ENCODE measurements around the gene STAT1. TPM values are rescaled to one million over a fixed set of nuclear protein-coding genes. Genes with fewer than 3 reads are reported as not detected.
A peak's percentile ranks its signal among the peaks of the same experiment; 100 is the strongest.

STAT1 gene
- total and polyA plus RNA-seq, 10 of the 15 experiments (the other 5 are each of a cell fraction or from before 2014, with no cell fraction given), result 81.8 to 398 (median 307) TPM

GRCh38 chr2:191020221-191020741 is 6.3 kb upstream of the STAT1 start (continued):
- TF ChIP-seq PBX3 (IDR thresholded peaks at IDR 0.05; ENCODE audit: insufficient replicate concordance, low read depth, low read length) (peak; percentile 92), REST (IDR thresholded peaks at IDR 0.05; ENCODE audit: low read depth, low read length) (peak; percentile 51; the same call in 1 of the 2 replicates), ZNF207 (IDR thresholded peaks at IDR 0.05; ENCODE audit: borderline replicate concordance) (peak; percentile 96), IRF4 (IDR thresholded peaks at IDR 0.05; ENCODE audit: low read depth, low read length) (peak; percentile 79; the same call in 1 of the 2 replicates), MTA2 (IDR thresholded peaks at IDR 0.05; ENCODE audit: low read depth) (peak; percentile 79), ATF3 (IDR thresholded peaks at IDR 0.05; ENCODE audit: borderline replicate concordance, extremely low read depth, low read depth, low read length) (peak; percentile 79), SUPT20H (IDR thresholded peaks at IDR 0.05; ENCODE audit: borderline replicate concordance, control insufficient read depth, low read depth, low read length) (no peak), CHD2 (IDR thresholded peaks at IDR 0.05; ENCODE audit: borderline replicate concordance, low read depth, low read length) (peak; percentile 81), CBX5 (IDR thresholded peaks at IDR 0.05; ENCODE audit: low read depth) (peak; percentile 98), RUNX3 (IDR thresholded peaks at IDR 0.05; ENCODE audit: low read length) (peak; percentile 95), CHD4 (IDR thresholded peaks at IDR 0.05) (no peak), PAX5 (IDR thresholded peaks at IDR 0.05; ENCODE audit: borderline replicate concordance, low read depth, low read length) (peak; percentile 92; the same call in 1 of the 2 replicates), ZBTB4 (CRISPR knock-in tag; IDR thresholded peaks at IDR 0.05) (no peak), FOXM1 (IDR thresholded peaks at IDR 0.05; ENCODE audit: low read depth, low read length) (peak; percentile 99), ZNF622 (IDR thresholded peaks at IDR 0.05) (no peak), ZBTB11 (CRISPR knock-in tag; IDR thresholded peaks at IDR 0.05) (no peak), POLR2AphosphoS5 (IDR thresholded peaks at IDR 0.05; ENCODE audit: low read length) (peak; percentile 93; the same call in 1 of the 2 replicates), BCL11A (IDR thresholded peaks at IDR 0.05; ENCODE audit: low read depth, low read length) (peak; percentile 90), IKZF1 (conservative IDR thresholded peaks at IDR 0.05) (peak; percentile 100)

All from GM12878 (cell line).